Right lobe of liver (tissue), 4 donors: ENCODE results near the gene OVOL3.

ENCODE experiments used
- POLR2A ChIP-seq: fragments of 450-650 bp; IDR thresholded peaks from one replicate; pipeline ENCODE4 v1.6.1; 2017; ENCODE audit warnings: antibody characterized with exemption, mild to moderate bottlenecking
- TF ChIP-seq, protein P1 (sequence below), 4 donors: fragments of 200-600 bp in 3 of 4; fragments of 450-650 bp in 1 of 4; IDR thresholded peaks; one replicate each; pipeline versions ENCODE4 v1.5.1 to v1.8.0; 2016 to 2022; ENCODE audit warnings: antibody characterized with exemption in 4 of 4, mild to moderate bottlenecking in 2 of 4
- donor health status: DM: no; HTN: no; CAD: no.
- donor health status: DM: no; HTN: no; CAD: no.
- donor health status: DM: no; HTN: yes; CAD: no.

DNA sequence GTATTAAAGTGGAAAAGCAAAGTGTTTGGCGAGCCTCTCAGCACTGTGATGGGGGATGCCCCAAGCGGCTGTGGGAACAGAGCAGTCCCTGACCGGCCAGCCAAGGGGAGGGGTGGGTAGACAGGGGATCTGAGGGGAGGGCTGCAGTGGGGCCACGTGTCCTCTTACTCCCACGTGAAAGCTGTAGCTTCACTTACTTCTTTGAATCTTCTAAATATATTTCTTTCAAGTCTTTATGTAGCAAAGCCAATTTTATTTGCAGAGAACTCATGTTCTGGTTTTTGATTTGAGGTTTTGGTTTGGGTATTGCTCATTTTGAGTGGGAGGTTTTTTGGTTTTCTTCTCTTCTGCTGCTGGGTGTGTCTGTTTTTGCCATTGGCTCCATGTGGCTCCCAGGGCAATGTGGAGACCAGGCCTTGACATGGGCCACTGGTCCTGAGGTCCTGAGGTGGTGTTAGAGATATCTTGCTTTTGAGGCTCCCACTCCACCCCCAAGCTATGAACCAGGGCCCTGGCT, 17.7 kb upstream of the OVOL3 start:
- TF ChIP-seq POLR2A: no peak
- TF ChIP-seq, protein P1, sequence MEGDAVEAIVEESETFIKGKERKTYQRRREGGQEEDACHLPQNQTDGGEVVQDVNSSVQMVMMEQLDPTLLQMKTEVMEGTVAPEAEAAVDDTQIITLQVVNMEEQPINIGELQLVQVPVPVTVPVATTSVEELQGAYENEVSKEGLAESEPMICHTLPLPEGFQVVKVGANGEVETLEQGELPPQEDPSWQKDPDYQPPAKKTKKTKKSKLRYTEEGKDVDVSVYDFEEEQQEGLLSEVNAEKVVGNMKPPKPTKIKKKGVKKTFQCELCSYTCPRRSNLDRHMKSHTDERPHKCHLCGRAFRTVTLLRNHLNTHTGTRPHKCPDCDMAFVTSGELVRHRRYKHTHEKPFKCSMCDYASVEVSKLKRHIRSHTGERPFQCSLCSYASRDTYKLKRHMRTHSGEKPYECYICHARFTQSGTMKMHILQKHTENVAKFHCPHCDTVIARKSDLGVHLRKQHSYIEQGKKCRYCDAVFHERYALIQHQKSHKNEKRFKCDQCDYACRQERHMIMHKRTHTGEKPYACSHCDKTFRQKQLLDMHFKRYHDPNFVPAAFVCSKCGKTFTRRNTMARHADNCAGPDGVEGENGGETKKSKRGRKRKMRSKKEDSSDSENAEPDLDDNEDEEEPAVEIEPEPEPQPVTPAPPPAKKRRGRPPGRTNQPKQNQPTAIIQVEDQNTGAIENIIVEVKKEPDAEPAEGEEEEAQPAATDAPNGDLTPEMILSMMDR (IDR thresholded peaks at IDR 0.05): no peak
